ENCODE measurements around the gene TUBE1. TPM values are rescaled to one million over a fixed set of nuclear protein-coding genes. Genes with fewer than 3 reads are reported as not detected.

Gene TUBE1
- total and polyA plus RNA-seq, 10 of the 15 experiments (the other 5 are each of a cell fraction or from before 2014, with no cell fraction given): 6.3 to 25.2 (median 13.6) TPM

DNA sequence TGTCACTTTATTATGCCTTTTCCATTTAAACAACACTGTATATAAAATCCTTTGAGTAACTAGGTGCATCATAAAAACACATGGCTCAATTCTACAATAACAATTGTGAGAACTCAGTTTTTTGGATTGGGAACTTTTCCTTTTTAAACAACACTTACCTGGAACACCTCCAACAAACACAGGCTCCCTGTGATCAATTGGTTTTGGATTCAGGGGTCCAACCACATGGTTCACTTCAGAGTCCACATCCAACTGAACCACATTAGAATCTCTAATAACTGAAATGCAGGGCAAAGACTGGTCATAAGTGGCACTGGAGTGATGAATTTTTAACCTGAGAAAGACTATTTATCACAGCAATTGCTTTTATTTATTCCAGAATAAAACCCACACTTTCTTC is 26.6 kb upstream of the TUBE1 start:
- CTCF ChIA-PET: no interaction called here

DNA sequence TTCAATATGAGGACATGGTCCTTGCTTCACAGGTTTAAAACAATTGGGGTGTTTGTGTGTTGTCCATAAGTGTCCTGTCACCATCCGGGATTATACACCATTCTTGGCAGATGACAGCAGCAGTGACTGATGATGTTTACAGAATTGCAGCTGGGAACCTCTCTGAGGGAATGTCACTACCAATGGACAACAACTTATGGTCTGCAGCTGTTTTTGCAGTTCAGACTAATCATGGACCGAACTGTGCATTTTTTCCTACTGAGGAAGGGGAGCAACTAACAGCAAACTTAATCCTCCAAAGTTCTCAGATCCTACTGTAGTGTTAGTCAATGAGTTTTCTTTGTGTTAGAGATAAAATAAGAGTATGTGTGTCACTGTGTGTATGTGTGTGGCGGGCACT is 26.1 kb upstream of the TUBE1 start:
- no peak overlapping the region for H3K27ac ChIP-seq (ENCODE audit: control insufficient read depth, insufficient read depth)
- intact Hi-C loops (cut with micrococcal nuclease; ENCODE audit: unreplicated experiment) (no loop called here), in situ Hi-C loops (cut with MboI) (no loop called here)
- no peak overlapping the region for H2AFZ ChIP-seq (ENCODE audit: control insufficient read depth, low read depth, low read length)
- no peak overlapping the region for H3K4me3 ChIP-seq
- no peak overlapping the region for H3K9ac ChIP-seq (ENCODE audit: control insufficient read depth, insufficient read depth, low read length)
- ChIA-PET SMC1A (ENCODE audit: uncharacterized antibody, unreplicated experiment) (no interaction called here), CTCF (no interaction called here), POLR2A (no interaction called here), RAD21 (ENCODE audit: unreplicated experiment) (no interaction called here)
- no peaks in the 10 kb centered on the region; a peak in 2 of 4 replicates for H3K27me3 ChIP-seq (replicated peaks in 1 of 2; ENCODE audit: control insufficient read depth in 2 of 2, insufficient read depth in 2 of 2, low read length in 1 of 2)
- DNase-seq (ENCODE audit: low read depth, low spot score): no peak
- no peaks in the 10 kb centered on the region for H4K20me1 ChIP-seq (ENCODE audit: control insufficient read depth, insufficient read depth)
- H3K36me3 ChIP-seq (ENCODE audit: control insufficient read depth in 2 of 2, insufficient read depth in 2 of 2, low read length in 1 of 2): no peaks in the 10 kb centered on the region
- ATAC-seq: no peak
- no peak overlapping the region for H3K4me2 ChIP-seq (ENCODE audit: control insufficient read depth, insufficient read depth)
- no peaks in the 10 kb centered on the region for H3K4me1 ChIP-seq (ENCODE audit: control insufficient read depth, insufficient read depth, low read length)
- FAIRE-seq: no peak
- H3K79me2 ChIP-seq (ENCODE audit: control insufficient read depth, insufficient read depth, low read length): no peaks in the 10 kb centered on the region
- WGBS (ENCODE audit: insufficient coverage, insufficient replicate concordance, low lambda C conversion rate, missing lambda C conversion rate): 24% methylated on average over 3 of the region's 3 CpGs
- no TSS peak for BruUV-seq (replicated peaks)
- H3K9me3 ChIP-seq (replicated peaks; ENCODE audit: control insufficient read depth, insufficient read depth, low read length): no peaks in the 10 kb centered on the region
- TF ChIP-seq ZNF274 (IDR thresholded peaks at IDR 0.05; ENCODE audit: insufficient read depth, insufficient read length) (no peak), FOS (IDR thresholded peaks at IDR 0.05; ENCODE audit: borderline replicate concordance, extremely low read depth, insufficient read length) (no peak), HCFC1 (IDR thresholded peaks at IDR 0.05; ENCODE audit: low read length) (no peak), ZNF687 (IDR thresholded peaks at IDR 0.05) (no peak), RB1 (IDR thresholded peaks at IDR 0.05; ENCODE audit: borderline replicate concordance) (no peak)

More for the DNA sequence above, 26.6 kb upstream of the TUBE1 start:
- BruUV-seq (replicated peaks): no TSS peak
- FAIRE-seq (no peak), ATAC-seq (no peak), DNase-seq (ENCODE audit: low read depth, low spot score) (no peak)
- in situ Hi-C loops (cut with MboI) (no loop called here), intact Hi-C loops (cut with micrococcal nuclease; ENCODE audit: unreplicated experiment) (no loop called here)
- Histone ChIP-seq H3K9me3 (replicated peaks; ENCODE audit: control insufficient read depth, insufficient read depth, low read length) (no peaks in the 10 kb centered on the region), H3K27ac (ENCODE audit: control insufficient read depth, insufficient read depth) (no peak overlapping the region), H2AFZ (ENCODE audit: control insufficient read depth, low read depth, low read length) (no peak overlapping the region), H3K4me3 (no peak overlapping the region), H3K9ac (ENCODE audit: control insufficient read depth, insufficient read depth, low read length) (no peak overlapping the region), H3K79me2 (ENCODE audit: control insufficient read depth, insufficient read depth, low read length) (no peaks in the 10 kb centered on the region), H3K4me2 (ENCODE audit: control insufficient read depth, insufficient read depth) (no peak overlapping the region), H4K20me1 (ENCODE audit: control insufficient read depth, insufficient read depth) (no peaks in the 10 kb centered on the region), H3K4me1 (ENCODE audit: control insufficient read depth, insufficient read depth, low read length) (no peaks in the 10 kb centered on the region), H3K27me3 (replicated peaks in 1 of 2; ENCODE audit: control insufficient read depth in 2 of 2, insufficient read depth in 2 of 2, low read length in 1 of 2) (no peaks in the 10 kb centered on the region; a peak in 2 of 4 replicates), H3K36me3 (ENCODE audit: control insufficient read depth in 2 of 2, insufficient read depth in 2 of 2, low read length in 1 of 2) (no peaks in the 10 kb centered on the region)
- TF ChIP-seq KLF5 (IDR thresholded peaks at IDR 0.05; ENCODE audit: partially characterized antibody) (no peak), SPI1 (IDR thresholded peaks at IDR 0.05; ENCODE audit: borderline replicate concordance, insufficient read depth, low read depth, low read length) (no peak), PAX8 (IDR thresholded peaks at IDR 0.05) (no peak), SRF (IDR thresholded peaks at IDR 0.05; ENCODE audit: low read depth in 2 of 2, low read length in 2 of 2) (no peak), FOXM1 (IDR thresholded peaks at IDR 0.05; ENCODE audit: low read depth, low read length) (no peak), SKIL (IDR thresholded peaks at IDR 0.05; ENCODE audit: low read depth, poor library complexity, severe bottlenecking) (no peak)
- ChIA-PET POLR2A (no interaction called here), SMC1A (ENCODE audit: uncharacterized antibody, unreplicated experiment) (no interaction called here), RAD21 (ENCODE audit: unreplicated experiment) (no interaction called here)

All from GM12878 (cell line).